Transverse colon (tissue), 1 donor: ENCODE measurements around the gene TOM1L2.

Source experiments
- EP300 ChIP-seq: sonication (generic); formaldehyde crosslinking; IDR thresholded peaks from one replicate; pipeline ENCODE4 v1.6.1; 2017; ENCODE audit warnings: antibody characterized with exemption, low read depth
- POLR2A ChIP-seq: fragments of 450-650 bp; IDR thresholded peaks from one replicate; pipeline ENCODE4 v1.6.1; 2016; ENCODE audit warnings: antibody characterized with exemption, mild to moderate bottlenecking, moderate library complexity

- TF ChIP-seq POLR2A (no peak), EP300 (no peak)
Measured at GRCh38 chr17:17817552-17817947, 154.7 kb downstream of the TOM1L2 start.
